ENCODE data around the gene DSE. TPM values are rescaled to one million over a fixed set of nuclear protein-coding genes. Genes with fewer than 3 reads are reported as not detected.
"Not testable (repeated sequence)": the region's sequence is repeated elsewhere in the genome, so short reads cannot be mapped to it uniquely, and the experiment has no call there.

Gene DSE
- 30.7 TPM for polyA plus RNA-seq (2013, experiment 1 of 2)
- polyA plus RNA-seq (2013, experiment 2 of 2): 33.3 TPM

DNA sequence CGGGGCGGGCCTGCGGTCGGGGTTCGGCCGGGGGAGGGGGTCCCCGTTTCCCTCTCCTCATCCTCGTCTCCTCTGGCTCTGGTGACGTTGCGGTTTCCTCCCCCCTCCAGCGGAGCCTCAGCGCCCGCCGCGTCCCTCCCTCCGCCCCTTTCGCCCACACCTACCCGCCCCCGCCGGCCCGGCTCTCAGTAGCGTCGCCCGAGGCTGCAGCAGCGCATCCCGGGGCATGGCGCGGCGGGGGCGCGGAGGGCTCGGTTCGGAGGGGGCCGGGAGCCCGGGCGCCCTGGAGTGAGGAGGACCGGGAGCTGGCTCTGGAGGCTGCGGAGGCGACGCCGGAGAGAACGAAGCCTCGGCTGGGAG lies at the start of gene DSE:
Gene DSE (plus strand): TSS at position 188 of the 360 bp plus-strand sequence. CDS start 28,304 bp downstream, outside the sequence.
- 0 to 1% methylated on average over 17 to 23 of the region's 43 CpGs for WGBS, 2 experiments (ENCODE audit: insufficient coverage in 2 of 2)
- Histone ChIP-seq H3K4me3 (ENCODE audit: extremely low read depth, insufficient read depth, low read length, poor library complexity, severe bottlenecking) (peak within 1 kb of the TSS; percentile 79), H3K4me1 (ENCODE audit: control insufficient read depth, insufficient read depth, low read length, poor library complexity, severe bottlenecking) (peaks cover 5% of the 10 kb centered on the region), H3K27ac (ENCODE audit: low read depth, low read length, severe bottlenecking) (peak within 1 kb of the TSS; percentile 93), H3K9me3 (ENCODE audit: control insufficient read depth, low read length) (no peaks in the 10 kb centered on the region), H3K36me3 (ENCODE audit: control insufficient read depth, insufficient read depth, low read length) (no peaks in the 10 kb centered on the region)

DNA sequence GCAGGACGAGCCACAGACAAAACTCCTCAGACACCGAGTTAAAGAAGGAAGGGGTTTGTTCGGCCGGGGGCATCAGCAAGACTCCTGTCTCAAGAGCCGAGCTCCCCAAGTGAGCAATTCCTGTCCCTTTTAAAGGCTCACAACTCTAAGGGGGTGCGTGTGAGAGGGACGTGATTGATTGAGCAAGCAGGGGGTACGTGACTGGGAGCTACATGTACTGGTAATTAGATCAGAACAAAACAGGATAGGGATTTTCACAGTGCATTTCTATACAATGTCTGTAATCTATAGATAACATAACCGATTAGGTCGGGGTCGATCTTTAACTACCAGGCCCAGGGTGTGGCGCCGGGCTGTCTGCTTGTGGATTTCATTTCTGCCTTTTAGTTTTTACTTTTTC lies 48.8 kb upstream of the DSE start:
- H3K4me3 ChIP-seq (ENCODE audit: extremely low read depth, insufficient read depth, low read length, poor library complexity, severe bottlenecking); H3K9me3 ChIP-seq (ENCODE audit: control insufficient read depth, low read length); H3K27ac ChIP-seq (ENCODE audit: low read depth, low read length, severe bottlenecking); H3K36me3 ChIP-seq (ENCODE audit: control insufficient read depth, insufficient read depth, low read length); H3K4me1 ChIP-seq (ENCODE audit: control insufficient read depth, insufficient read depth, low read length, poor library complexity, severe bottlenecking): not testable (repeated sequence)
- no CpG with 5 or more reads among the region's 13 CpGs for WGBS, 2 experiments (ENCODE audit: insufficient coverage in 2 of 2)

DNA sequence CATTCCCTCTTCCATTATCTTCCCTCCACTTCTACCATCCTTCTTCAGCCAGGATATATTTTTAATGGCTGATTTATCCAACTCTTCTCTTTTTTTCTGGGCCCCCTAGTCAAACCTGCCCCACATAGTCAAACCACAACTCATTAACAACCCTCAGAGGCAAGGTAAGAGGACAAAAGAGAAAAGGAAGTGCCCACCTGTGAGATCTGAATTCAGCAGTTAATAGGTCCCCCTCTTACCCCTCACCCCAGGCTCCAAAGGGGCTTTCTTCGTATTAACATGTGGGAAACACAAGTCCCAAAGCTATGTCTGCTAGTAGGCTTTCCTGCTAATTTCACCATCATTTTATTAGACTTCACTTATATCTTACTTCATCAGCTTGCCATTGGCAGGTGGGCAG lies 46.9 kb upstream of the DSE start:
- Histone ChIP-seq H3K36me3 (ENCODE audit: control insufficient read depth, insufficient read depth, low read length) (no peaks in the 10 kb centered on the region), H3K9me3 (ENCODE audit: control insufficient read depth, low read length) (no peaks in the 10 kb centered on the region), H3K4me3 (ENCODE audit: extremely low read depth, insufficient read depth, low read length, poor library complexity, severe bottlenecking) (no peak overlapping the region), H3K4me1 (ENCODE audit: control insufficient read depth, insufficient read depth, low read length, poor library complexity, severe bottlenecking) (peaks cover 10% of the 10 kb centered on the region), H3K27ac (ENCODE audit: low read depth, low read length, severe bottlenecking) (no peak overlapping the region)
- WGBS, 2 experiments (ENCODE audit: insufficient coverage in 2 of 2): 45 to 67% methylated on average over 1 of the region's 1 CpG

DNA sequence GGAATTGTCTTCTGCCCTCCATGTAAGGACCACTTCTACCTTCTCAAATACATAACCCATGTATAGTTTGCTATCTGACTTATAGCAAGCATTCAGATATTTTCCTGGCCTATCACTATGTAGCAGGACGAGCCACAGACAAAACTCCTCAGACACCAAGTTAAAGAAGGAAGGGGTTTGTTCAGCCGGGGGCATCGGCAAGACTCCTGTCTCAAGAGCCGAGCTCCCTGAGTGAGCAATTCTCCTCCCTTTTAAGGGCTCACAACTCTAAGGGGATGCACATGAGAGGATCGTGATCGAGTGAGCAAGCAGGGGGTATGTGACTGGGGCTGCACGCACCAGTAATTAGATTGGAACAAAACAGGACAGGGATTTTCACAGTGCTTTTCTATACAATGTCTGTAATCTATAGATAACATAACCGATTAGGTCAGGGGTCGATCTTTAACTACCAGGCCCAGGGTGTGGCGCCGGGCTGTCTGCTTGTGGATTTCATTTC lies 45.1 kb upstream of the DSE start:
- not testable (repeated sequence) for H3K27ac ChIP-seq (ENCODE audit: low read depth, low read length, severe bottlenecking); H3K9me3 ChIP-seq (ENCODE audit: control insufficient read depth, low read length); H3K36me3 ChIP-seq (ENCODE audit: control insufficient read depth, insufficient read depth, low read length); H3K4me3 ChIP-seq (ENCODE audit: extremely low read depth, insufficient read depth, low read length, poor library complexity, severe bottlenecking)
- H3K4me1 ChIP-seq (ENCODE audit: control insufficient read depth, insufficient read depth, low read length, poor library complexity, severe bottlenecking): peaks cover 11% of the 10 kb centered on the region
- WGBS, 2 experiments (ENCODE audit: insufficient coverage in 2 of 2): 91% methylated on average over 4 of the region's 11 CpGs; no CpG with 5 or more reads in 1 of the 2 experiments

DNA sequence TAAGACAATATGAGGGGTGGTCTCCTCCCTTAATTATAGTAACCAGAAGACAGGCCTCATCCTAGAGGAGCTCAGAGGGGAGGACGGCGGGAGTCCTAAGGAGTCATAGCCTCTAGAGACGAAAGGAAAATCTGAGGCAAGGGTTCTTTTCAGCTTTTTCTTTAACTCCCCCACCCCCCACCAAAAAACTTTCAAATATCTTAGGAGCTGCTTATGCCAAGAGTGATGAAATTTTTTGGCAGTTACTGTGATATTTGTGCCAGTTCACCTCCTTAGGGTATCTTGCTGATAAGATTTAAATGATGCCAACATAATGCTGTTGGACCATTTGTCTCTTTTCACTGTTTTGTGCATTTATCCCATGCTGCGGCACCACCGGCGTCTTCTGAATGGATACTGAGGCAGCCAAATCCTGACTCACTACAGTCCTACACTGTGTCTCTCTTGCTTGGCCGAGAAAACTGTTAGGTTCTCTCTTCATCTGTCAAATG lies 44.5 kb upstream of the DSE start:
- Histone ChIP-seq H3K36me3 (ENCODE audit: control insufficient read depth, insufficient read depth, low read length) (no peaks in the 10 kb centered on the region), H3K4me1 (ENCODE audit: control insufficient read depth, insufficient read depth, low read length, poor library complexity, severe bottlenecking) (peaks cover 11% of the 10 kb centered on the region), H3K27ac (ENCODE audit: low read depth, low read length, severe bottlenecking) (no peak overlapping the region), H3K9me3 (ENCODE audit: control insufficient read depth, low read length) (no peaks in the 10 kb centered on the region), H3K4me3 (ENCODE audit: extremely low read depth, insufficient read depth, low read length, poor library complexity, severe bottlenecking) (no peak overlapping the region)
- 96 to 100% methylated on average over 3 of the region's 7 CpGs for WGBS, 2 experiments (ENCODE audit: insufficient coverage in 2 of 2)

DNA sequence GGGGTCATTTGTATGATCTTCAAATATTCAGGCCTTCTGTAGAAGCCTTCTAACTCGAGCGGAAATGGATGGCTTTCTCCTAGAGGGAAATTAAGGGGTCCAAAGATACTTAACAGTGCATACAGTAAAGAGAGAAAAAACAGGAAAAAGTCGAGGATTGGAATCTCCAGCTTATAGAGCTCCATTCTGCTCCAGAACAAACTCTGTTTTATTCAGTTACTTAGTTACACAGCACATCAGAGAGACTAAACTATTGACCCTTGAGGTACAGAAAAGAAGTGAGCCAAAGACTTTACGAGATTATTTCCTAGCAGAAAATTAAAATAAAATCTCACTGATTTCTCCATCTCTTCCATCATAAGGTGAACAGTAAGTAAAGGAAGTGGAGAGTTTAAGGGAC lies 43.8 kb upstream of the DSE start:
- 0 to 71% methylated on average over 1 of the region's 4 CpGs for WGBS, 2 experiments (ENCODE audit: insufficient coverage in 2 of 2)
- H3K9me3 ChIP-seq (ENCODE audit: control insufficient read depth, low read length): no peaks in the 10 kb centered on the region
- no peaks in the 10 kb centered on the region for H3K36me3 ChIP-seq (ENCODE audit: control insufficient read depth, insufficient read depth, low read length)
- no peak overlapping the region for H3K4me3 ChIP-seq (ENCODE audit: extremely low read depth, insufficient read depth, low read length, poor library complexity, severe bottlenecking)
- H3K27ac ChIP-seq (ENCODE audit: low read depth, low read length, severe bottlenecking): no peak overlapping the region
- H3K4me1 ChIP-seq (ENCODE audit: control insufficient read depth, insufficient read depth, low read length, poor library complexity, severe bottlenecking): peaks cover 11% of the 10 kb centered on the region

DNA sequence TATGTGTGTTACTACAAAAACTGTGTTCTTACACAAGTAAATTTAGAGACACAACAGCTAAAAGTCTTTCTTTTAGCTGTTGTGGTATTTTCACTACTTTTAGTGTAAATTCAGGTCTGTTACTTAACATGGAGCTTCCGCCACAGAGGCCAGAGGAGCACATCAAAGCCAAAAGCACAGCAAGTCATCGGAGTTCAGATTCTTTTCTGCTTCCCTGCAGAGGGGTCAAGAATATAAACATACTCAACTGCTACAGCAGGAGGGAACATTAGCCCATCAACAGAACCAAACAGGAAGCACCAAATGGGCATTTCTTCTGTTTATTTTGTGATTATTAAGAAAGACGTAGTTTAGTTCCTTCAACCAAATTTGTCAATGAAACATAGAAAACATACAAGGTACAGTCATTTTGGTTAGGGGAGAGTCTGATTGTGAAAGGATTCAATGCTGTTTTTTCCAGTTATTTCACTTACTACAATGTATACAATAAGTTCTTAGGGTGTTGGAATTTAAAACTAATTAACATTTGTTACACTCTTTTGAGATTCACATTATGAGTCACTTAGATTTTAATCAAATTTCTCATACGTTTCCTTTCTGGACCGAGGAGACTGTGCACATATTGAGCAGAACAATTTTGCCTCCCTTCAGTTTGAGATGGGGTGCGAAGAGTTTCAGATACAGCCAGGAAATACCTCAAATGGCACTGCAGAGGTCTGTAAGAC lies 42.8 kb upstream of the DSE start:
- WGBS, 2 experiments (ENCODE audit: insufficient coverage in 2 of 2): 49 to 51% methylated on average over 3 of the region's 6 CpGs
- H3K4me1 ChIP-seq (ENCODE audit: control insufficient read depth, insufficient read depth, low read length, poor library complexity, severe bottlenecking): peaks cover 11% of the 10 kb centered on the region
- H3K27ac ChIP-seq (ENCODE audit: low read depth, low read length, severe bottlenecking): peak overlapping the region; percentile 11

DNA sequence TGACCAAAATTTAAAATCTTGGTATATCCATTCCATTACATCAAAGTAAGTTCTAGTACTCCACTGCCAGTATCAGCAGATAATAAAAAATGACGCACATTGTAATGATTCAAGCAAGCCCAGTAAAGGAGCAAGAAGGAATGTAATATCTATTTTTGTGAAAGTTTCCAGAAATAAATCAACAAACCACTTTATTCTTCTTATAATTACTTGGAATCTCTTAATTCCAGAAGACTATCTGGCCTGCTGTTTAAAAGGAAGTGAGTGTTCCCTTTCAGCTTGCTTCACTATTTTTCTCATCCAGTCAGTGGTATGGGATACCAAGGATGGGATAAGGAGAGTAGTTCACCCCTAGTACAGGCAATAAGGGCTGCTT lies 42.2 kb upstream of the DSE start:
- Histone ChIP-seq H3K27ac (ENCODE audit: low read depth, low read length, severe bottlenecking) (peak overlapping the region; percentile 11), H3K4me1 (ENCODE audit: control insufficient read depth, insufficient read depth, low read length, poor library complexity, severe bottlenecking) (peaks cover 11% of the 10 kb centered on the region), H3K4me3 (ENCODE audit: extremely low read depth, insufficient read depth, low read length, poor library complexity, severe bottlenecking) (no peak overlapping the region), H3K36me3 (ENCODE audit: control insufficient read depth, insufficient read depth, low read length) (no peaks in the 10 kb centered on the region), H3K9me3 (ENCODE audit: control insufficient read depth, low read length) (no peaks in the 10 kb centered on the region)
- no CpG with 5 or more reads among the region's 1 CpG for whole genome bisulfite sequencing, 2 experiments (ENCODE audit: insufficient coverage in 2 of 2)

More for the DNA sequence above, 42.8 kb upstream of the DSE start:
- Histone ChIP-seq H3K36me3 (ENCODE audit: control insufficient read depth, insufficient read depth, low read length) (no peaks in the 10 kb centered on the region), H3K9me3 (ENCODE audit: control insufficient read depth, low read length) (no peaks in the 10 kb centered on the region), H3K4me3 (ENCODE audit: extremely low read depth, insufficient read depth, low read length, poor library complexity, severe bottlenecking) (no peak overlapping the region)

DNA sequence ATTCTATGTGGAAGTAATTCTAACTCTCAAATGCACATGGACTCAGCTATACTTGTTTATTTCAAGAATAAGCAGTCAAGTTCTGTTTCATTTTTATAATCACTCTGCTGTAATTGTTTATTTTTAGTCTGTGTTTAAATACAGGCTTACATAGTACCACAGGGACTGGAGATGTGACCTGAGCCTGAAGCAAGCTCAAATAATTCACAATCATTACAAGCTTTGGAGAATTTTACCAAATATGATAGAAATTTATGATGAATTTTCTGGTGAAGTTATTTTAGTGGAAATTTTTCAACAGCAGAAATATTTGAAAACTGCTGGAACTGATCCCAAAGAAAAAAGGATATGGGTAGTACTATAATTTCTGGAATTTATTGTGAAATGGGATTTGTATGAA lies 41.6 kb upstream of the DSE start:
- Histone ChIP-seq H3K4me1 (ENCODE audit: control insufficient read depth, insufficient read depth, low read length, poor library complexity, severe bottlenecking) (peaks cover 11% of the 10 kb centered on the region), H3K36me3 (ENCODE audit: control insufficient read depth, insufficient read depth, low read length) (no peaks in the 10 kb centered on the region), H3K9me3 (ENCODE audit: control insufficient read depth, low read length) (no peaks in the 10 kb centered on the region), H3K27ac (ENCODE audit: low read depth, low read length, severe bottlenecking) (no peak overlapping the region), H3K4me3 (ENCODE audit: extremely low read depth, insufficient read depth, low read length, poor library complexity, severe bottlenecking) (no peak overlapping the region)

DNA sequence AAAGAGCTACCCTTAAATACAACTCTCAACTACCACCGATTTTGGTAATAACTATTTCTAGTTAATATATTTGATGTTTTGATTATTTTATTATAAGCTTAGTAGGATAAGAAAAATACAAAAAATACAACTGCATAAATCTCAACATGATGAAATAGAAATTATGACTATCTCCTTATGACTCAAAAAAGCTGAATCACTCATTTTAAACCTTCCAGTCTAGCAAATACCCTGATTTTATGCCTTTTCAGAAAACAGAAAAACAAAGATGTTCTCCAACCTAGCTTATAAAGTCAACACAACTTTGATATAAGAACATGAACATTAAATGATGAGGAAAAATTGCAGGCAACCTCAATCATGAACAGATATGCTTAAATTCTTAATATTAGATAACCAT lies 40.2 kb upstream of the DSE start:
- no peaks in the 10 kb centered on the region for H3K36me3 ChIP-seq (ENCODE audit: control insufficient read depth, insufficient read depth, low read length)
- WGBS, 2 experiments (ENCODE audit: insufficient coverage in 2 of 2): no CpG with 5 or more reads among the region's 1 CpG
- H3K27ac ChIP-seq (ENCODE audit: low read depth, low read length, severe bottlenecking): no peak overlapping the region
- H3K9me3 ChIP-seq (ENCODE audit: control insufficient read depth, low read length): no peaks in the 10 kb centered on the region
- no peak overlapping the region for H3K4me3 ChIP-seq (ENCODE audit: extremely low read depth, insufficient read depth, low read length, poor library complexity, severe bottlenecking)
- H3K4me1 ChIP-seq (ENCODE audit: control insufficient read depth, insufficient read depth, low read length, poor library complexity, severe bottlenecking): peaks cover 11% of the 10 kb centered on the region

DNA sequence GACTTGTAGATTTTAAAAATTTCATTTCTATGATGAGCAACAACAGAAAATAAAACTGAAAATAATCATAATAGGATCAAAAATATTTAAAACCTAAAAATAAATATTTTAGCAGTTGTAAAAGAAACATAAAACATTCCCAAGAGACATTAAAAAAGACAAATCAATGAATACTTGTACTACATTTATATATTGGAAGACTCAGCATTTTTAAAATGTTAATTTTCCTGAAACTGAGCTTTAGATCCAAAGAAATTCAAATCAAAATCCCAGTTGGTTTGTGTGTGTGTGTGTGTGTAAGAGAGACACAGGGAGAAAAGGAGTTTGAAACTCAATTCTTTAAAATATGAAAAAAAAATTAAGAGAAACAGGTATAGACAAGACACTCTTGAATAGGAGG lies 38.7 kb upstream of the DSE start:
- H3K9me3 ChIP-seq (ENCODE audit: control insufficient read depth, low read length): no peaks in the 10 kb centered on the region
- H3K4me1 ChIP-seq (ENCODE audit: control insufficient read depth, insufficient read depth, low read length, poor library complexity, severe bottlenecking): peaks cover 11% of the 10 kb centered on the region
- no peaks in the 10 kb centered on the region for H3K36me3 ChIP-seq (ENCODE audit: control insufficient read depth, insufficient read depth, low read length)
- no peak overlapping the region for H3K27ac ChIP-seq (ENCODE audit: low read depth, low read length, severe bottlenecking)
- no peak overlapping the region for H3K4me3 ChIP-seq (ENCODE audit: extremely low read depth, insufficient read depth, low read length, poor library complexity, severe bottlenecking)

Data from mesodermal cell (in vitro differentiated cells).